ENCODE measurements around the gene S100A16.

Gene S100A16

GRCh38 chr1:153616144-153616916 is 3.4 kb upstream of the S100A16 start, which contains the start of gene S100A14:
Gene S100A14 (minus strand): TSS chr1:153616325. CDS start chr1:153615858, 467 bp downstream.
- no peak for DNase-seq (ENCODE audit: extremely low read depth in 1 of 2, low read depth in 1 of 2)

DNA sequence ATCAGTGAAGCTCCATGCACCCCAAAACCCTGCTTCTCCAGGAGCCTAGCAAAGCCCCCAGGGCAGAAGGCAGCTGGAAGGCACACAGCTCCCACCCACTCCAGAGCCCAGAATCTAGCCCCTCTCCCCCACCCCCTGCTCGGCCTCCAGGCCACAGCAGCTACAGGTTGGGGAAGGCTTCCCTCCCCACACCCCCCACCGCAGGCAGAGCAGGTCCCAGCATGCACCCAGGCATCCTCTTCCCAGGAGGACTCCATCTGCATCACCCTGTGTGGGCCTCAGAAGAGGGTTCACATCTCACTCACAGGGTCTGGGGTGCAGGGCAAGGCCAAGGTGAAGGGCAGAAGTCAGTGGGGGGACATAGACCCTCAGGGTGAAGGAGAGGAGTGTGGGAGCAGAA is 2.5 kb upstream of the S100A16 start:
- DNase-seq (ENCODE audit: extremely low read depth in 1 of 2, low read depth in 1 of 2) = no peak

- no peak for DNase-seq (ENCODE audit: extremely low read depth in 1 of 2, low read depth in 1 of 2)
Measured at GRCh38 chr1:153614906-153615305, 2.0 kb upstream of the S100A16 start.

GRCh38 chr1:153614189-153614900 is 1.4 kb upstream of the S100A16 start:
- DNase-seq (ENCODE audit: extremely low read depth in 1 of 2, low read depth in 1 of 2) = no peak

GRCh38 chr1:153613406-153613805 is 469 bp upstream of the S100A16 start:
- DNase-seq (ENCODE audit: extremely low read depth in 1 of 2, low read depth in 1 of 2) = no peak

GRCh38 chr1:153612111-153612754 is 704 bp downstream of the S100A16 start:
- no peak for DNase-seq (ENCODE audit: extremely low read depth in 1 of 2, low read depth in 1 of 2)

GRCh38 chr1:153611356-153611755 is 1.6 kb downstream of the S100A16 start:
- no peak for DNase-seq (ENCODE audit: extremely low read depth in 1 of 2, low read depth in 1 of 2)

DNA sequence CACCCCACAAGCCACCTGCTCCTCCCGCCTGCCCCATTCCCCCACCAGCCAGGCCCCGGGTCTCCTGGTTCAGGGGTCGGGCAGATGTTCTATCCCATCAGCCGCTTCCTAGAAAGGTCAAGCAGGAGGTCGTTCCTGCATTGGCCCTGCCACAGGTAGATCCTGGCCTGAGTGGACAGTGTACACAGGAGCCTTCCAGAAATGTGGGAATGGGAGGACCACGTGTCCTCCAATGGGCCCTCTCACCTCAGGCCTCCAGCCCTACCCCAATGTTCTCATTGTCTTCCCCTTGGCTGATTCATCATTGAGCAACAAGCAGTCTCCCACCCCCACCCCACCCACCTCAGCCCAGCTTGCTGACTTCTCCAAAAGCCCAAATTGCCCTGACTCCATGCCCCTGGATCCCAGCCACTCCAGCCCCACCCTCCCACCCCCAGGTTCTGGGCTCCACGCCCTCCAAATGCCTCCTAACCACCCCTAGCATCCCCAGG is 2.1 kb downstream of the S100A16 start:
- no peak for DNase-seq (ENCODE audit: extremely low read depth in 1 of 2, low read depth in 1 of 2)

DNA sequence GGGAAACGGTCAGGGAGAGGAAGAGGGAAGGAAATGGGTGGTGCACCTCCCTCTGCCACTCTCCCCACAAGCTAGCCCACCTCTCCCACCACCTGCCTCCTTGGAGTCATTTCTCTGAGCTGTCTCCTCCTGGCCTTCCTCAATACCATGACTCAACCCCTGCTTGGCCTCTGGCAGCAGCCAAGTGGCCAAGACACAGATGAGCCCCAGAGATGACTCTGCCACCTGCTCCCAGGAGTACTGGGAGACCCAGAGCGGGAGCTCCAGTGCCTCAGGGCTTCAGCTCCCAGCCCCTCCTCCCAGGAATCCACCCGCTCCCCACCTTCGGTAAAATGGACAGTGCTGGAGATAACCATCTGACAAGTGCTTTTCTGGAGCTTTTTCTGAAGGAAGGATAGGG is 2.6 kb downstream of the S100A16 start:
- DNase-seq (ENCODE audit: extremely low read depth in 1 of 2, low read depth in 1 of 2) = no peak

GRCh38 chr1:153609585-153609907 is 3.4 kb downstream of the S100A16 start:
- no peak for DNase-seq (ENCODE audit: extremely low read depth in 1 of 2, low read depth in 1 of 2)

DNA sequence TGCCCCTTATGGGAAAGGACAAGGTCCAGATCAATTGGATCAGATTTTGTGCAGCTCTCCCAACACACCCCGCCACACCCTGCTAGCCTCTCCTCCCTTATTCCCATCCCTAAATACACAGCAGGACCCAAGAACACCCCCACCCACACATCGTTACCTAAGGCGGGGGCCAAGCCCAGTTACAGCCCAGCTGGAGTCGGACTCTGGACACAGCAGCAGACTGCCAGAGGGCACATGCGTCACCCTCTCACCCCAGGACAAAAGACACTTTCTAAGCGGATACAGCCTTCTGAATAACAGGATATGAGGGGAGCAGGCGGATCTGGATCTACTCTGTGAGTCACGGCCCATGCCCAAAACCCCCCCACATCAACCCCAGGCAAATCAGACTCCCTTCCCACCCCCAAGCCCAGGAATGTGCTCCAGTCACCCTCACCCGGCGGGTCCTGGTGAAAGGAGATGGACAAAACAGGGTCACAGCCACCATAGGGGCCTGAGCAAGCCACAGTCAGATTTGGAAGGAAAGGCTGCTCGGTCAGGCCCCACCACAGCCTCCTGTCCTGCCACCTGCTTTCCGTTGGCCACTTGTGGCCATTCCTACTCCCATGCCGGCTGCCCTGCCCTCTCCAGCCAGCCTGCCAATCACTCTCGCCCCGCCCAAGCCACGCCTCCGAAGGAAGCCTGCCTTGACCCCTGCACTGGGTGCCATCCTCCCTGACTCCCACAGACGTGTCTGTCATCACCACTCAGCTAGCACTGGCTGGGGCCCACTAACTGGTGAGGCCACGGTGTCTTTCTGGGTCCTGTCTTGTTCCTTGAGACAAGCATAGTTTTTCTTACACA is 4.0 kb downstream of the S100A16 start:
- no peak for DNase-seq (ENCODE audit: extremely low read depth in 1 of 2, low read depth in 1 of 2)

- no peak for DNase-seq (ENCODE audit: extremely low read depth in 1 of 2, low read depth in 1 of 2)
Measured at GRCh38 chr1:153608089-153608682, 4.8 kb downstream of the S100A16 start.

- no peak for DNase-seq (ENCODE audit: extremely low read depth in 1 of 2, low read depth in 1 of 2)
Measured at GRCh38 chr1:153607381-153607780, 5.6 kb downstream of the S100A16 start.

GRCh38 chr1:153606194-153606593 is 6.7 kb downstream of the S100A16 start:
- no peak for DNase-seq (ENCODE audit: extremely low read depth in 1 of 2, low read depth in 1 of 2)

DNA sequence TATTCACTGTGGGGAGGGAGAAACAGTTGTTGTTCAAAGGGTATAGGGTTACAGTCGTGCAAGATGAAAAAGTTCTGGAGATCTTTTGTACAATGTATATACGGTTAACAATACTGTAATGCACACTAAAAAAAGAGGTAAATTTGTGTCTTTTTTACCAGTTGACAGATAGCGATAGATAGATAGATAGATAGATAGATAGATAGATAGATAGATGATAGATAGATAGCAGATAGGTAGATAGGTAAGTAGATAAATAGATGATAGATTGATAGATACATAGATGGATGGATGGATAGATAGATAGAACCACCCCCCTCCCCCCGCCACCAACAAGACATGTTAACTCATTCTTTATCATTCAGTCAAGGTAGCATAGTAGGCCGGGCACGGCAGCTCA is 10.2 kb downstream of the S100A16 start:
- no peak for DNase-seq (ENCODE audit: extremely low read depth in 1 of 2, low read depth in 1 of 2)

- DNase-seq (ENCODE audit: extremely low read depth in 1 of 2, low read depth in 1 of 2) = no peak
Measured at GRCh38 chr1:153599847-153600246, 13.1 kb downstream of the S100A16 start.

GRCh38 chr1:153598309-153599172 is 14.4 kb downstream of the S100A16 start:
- no peak for DNase-seq (ENCODE audit: extremely low read depth in 1 of 2, low read depth in 1 of 2)

- DNase-seq (ENCODE audit: extremely low read depth in 1 of 2, low read depth in 1 of 2) = no peak
Measured at GRCh38 chr1:153597206-153597605, 15.7 kb downstream of the S100A16 start.

- DNase-seq (ENCODE audit: extremely low read depth in 1 of 2, low read depth in 1 of 2) = no peak
Measured at GRCh38 chr1:153592748-153593147, 20.2 kb downstream of the S100A16 start.

DNA sequence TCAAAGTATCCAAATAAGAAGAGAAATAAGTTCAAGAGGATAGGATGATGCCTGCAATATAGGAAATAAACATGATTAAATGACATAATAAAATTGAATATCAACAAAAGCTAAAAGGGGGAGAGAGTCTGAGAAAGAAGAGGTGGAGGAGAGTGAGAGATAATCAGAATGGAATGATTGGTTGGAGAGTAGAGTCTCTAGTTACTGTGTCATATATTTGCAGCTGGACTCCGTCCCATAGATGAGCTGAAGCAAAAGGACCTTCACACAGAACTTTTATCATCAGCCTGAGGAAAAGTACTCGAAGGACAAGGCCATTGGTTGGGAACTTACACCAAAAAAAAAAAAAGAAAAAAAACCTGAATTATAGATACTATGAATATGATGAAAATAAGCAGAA is 24.5 kb downstream of the S100A16 start:
- DNase-seq (ENCODE audit: extremely low read depth in 1 of 2, low read depth in 1 of 2) = no peak
